GM18517 (cell line): ENCODE measurements around the gene STOX1.
"Not testable (repeated sequence)": the region's sequence is repeated elsewhere in the genome, so short reads cannot be mapped to it uniquely, and the experiment has no call there.

Experiments
- ATAC-seq: cut with Tn5 transposase; IDR thresholded peaks from one replicate; pipeline ENCODE4 v1.9.1; 2021; ENCODE audit warnings: mild to moderate bottlenecking, moderate library complexity; ENCODE audit not compliant: unreplicated experiment

STOX1 gene

GRCh38 chr10:68877482-68878110 lies 50.3 kb downstream of the STOX1 start:
- ATAC-seq = no peak

GRCh38 chr10:68878496-68878895 lies 51.2 kb downstream of the STOX1 start:
- no peak for ATAC-seq

GRCh38 chr10:68879628-68880027 lies 52.3 kb downstream of the STOX1 start:
- ATAC-seq = no peak

- no peak for ATAC-seq
Observed at GRCh38 chr10:68880181-68880580, 52.9 kb downstream of the STOX1 start.

- ATAC-seq = no peak
Observed at GRCh38 chr10:68895041-68895440, 67.7 kb downstream of the STOX1 start.

- ATAC-seq = no peak
Observed at GRCh38 chr10:68897336-68897741, 70.0 kb downstream of the STOX1 start.

GRCh38 chr10:68899186-68899745 lies 71.9 kb downstream of the STOX1 start:
- no peak for ATAC-seq

- no peak for ATAC-seq
Observed at GRCh38 chr10:68900427-68901104, 73.2 kb downstream of the STOX1 start.

- ATAC-seq = peak; percentile 98
Observed at GRCh38 chr10:68901105-68901927, 74.0 kb downstream of the STOX1 start, which contains the start of gene DDX50. TSS of gene DDX50 (plus strand) at chr10:68901315. CDS start at chr10:68901385, 70 bp downstream.

- no peak for ATAC-seq
Observed at GRCh38 chr10:68902382-68902781, 75.1 kb downstream of the STOX1 start.

- no peak for ATAC-seq
Observed at GRCh38 chr10:68924593-68924992, 97.3 kb downstream of the STOX1 start.

- no peak for ATAC-seq
Observed at GRCh38 chr10:68925489-68925888, 98.2 kb downstream of the STOX1 start.

- not testable (repeated sequence) for ATAC-seq
Observed at GRCh38 chr10:68929157-68929556, 101.8 kb downstream of the STOX1 start.

GRCh38 chr10:68929888-68930287 lies 102.6 kb downstream of the STOX1 start:
- ATAC-seq = not testable (repeated sequence)

GRCh38 chr10:68932860-68933259 lies 105.5 kb downstream of the STOX1 start:
- ATAC-seq = not testable (repeated sequence)

- ATAC-seq = no peak
Observed at GRCh38 chr10:68934994-68935393, 107.7 kb downstream of the STOX1 start.

GRCh38 chr10:68938117-68938516 lies 110.8 kb downstream of the STOX1 start:
- ATAC-seq = no peak

- no peak for ATAC-seq
Observed at GRCh38 chr10:68938884-68939283, 111.6 kb downstream of the STOX1 start.

- ATAC-seq = not testable (repeated sequence)
Observed at GRCh38 chr10:68940917-68941316, 113.6 kb downstream of the STOX1 start.
